ENCODE measurements around the gene ATP1A2.

Gene ATP1A2

GRCh38 chr1:160169553-160170399 lies 54.2 kb downstream of the ATP1A2 start:
- H3K9ac ChIP-seq = no peak overlapping the region
- no peak for TF ChIP-seq CTCF (IDR thresholded peaks at IDR 0.05)
- H3K4me3 ChIP-seq (ENCODE audit: low read depth, low read length) = no peak overlapping the region
- H3K36me3 ChIP-seq (ENCODE audit: control insufficient read depth, insufficient read depth, low read length) = no peaks in the 10 kb centered on the region
- H3K27ac ChIP-seq = no peak overlapping the region
- H2AFZ ChIP-seq = no peak overlapping the region
- H3K27me3 ChIP-seq (ENCODE audit: control insufficient read depth, insufficient read depth, low read length) = no peaks in the 10 kb centered on the region
- no peaks in the 10 kb centered on the region for H3K79me2 ChIP-seq
- H3K4me1 ChIP-seq = no peaks in the 10 kb centered on the region
- no peaks in the 10 kb centered on the region for H3K9me3 ChIP-seq (ENCODE audit: control insufficient read depth, low read length)
- no peak overlapping the region for H3K4me2 ChIP-seq (ENCODE audit: low read length)

- H2AFZ ChIP-seq = no peak overlapping the region
- H3K4me3 ChIP-seq (ENCODE audit: low read depth, low read length) = no peak overlapping the region
- no peaks in the 10 kb centered on the region for H3K79me2 ChIP-seq
- no peaks in the 10 kb centered on the region for H3K4me1 ChIP-seq
- no peaks in the 10 kb centered on the region for H3K36me3 ChIP-seq (ENCODE audit: control insufficient read depth, insufficient read depth, low read length)
- H3K27ac ChIP-seq = no peak overlapping the region
- no peak for TF ChIP-seq CTCF (IDR thresholded peaks at IDR 0.05)
- no peaks in the 10 kb centered on the region for H3K9me3 ChIP-seq (ENCODE audit: control insufficient read depth, low read length)
- H3K9ac ChIP-seq = no peak overlapping the region
- H3K27me3 ChIP-seq (ENCODE audit: control insufficient read depth, insufficient read depth, low read length) = no peaks in the 10 kb centered on the region
- H3K4me2 ChIP-seq (ENCODE audit: low read length) = no peak overlapping the region
Measured at GRCh38 chr1:160171354-160171753, 55.8 kb downstream of the ATP1A2 start.

GRCh38 chr1:160171980-160172379 lies 56.4 kb downstream of the ATP1A2 start:
- no peaks in the 10 kb centered on the region for H3K27me3 ChIP-seq (ENCODE audit: control insufficient read depth, insufficient read depth, low read length)
- H3K9me3 ChIP-seq (ENCODE audit: control insufficient read depth, low read length) = no peaks in the 10 kb centered on the region
- H3K4me3 ChIP-seq (ENCODE audit: low read depth, low read length) = no peak overlapping the region
- no peak overlapping the region for H2AFZ ChIP-seq
- H3K36me3 ChIP-seq (ENCODE audit: control insufficient read depth, insufficient read depth, low read length) = no peaks in the 10 kb centered on the region
- no peak overlapping the region for H3K27ac ChIP-seq
- H3K4me2 ChIP-seq (ENCODE audit: low read length) = no peak overlapping the region
- no peak overlapping the region for H3K9ac ChIP-seq
- H3K4me1 ChIP-seq = no peaks in the 10 kb centered on the region
- H3K79me2 ChIP-seq = no peaks in the 10 kb centered on the region
- no peak for TF ChIP-seq CTCF (IDR thresholded peaks at IDR 0.05)

- Histone ChIP-seq H3K27ac (no peak overlapping the region), H3K9me3 (ENCODE audit: control insufficient read depth, low read length) (no peaks in the 10 kb centered on the region), H3K4me1 (no peaks in the 10 kb centered on the region), H3K4me3 (ENCODE audit: low read depth, low read length) (no peak overlapping the region), H3K27me3 (ENCODE audit: control insufficient read depth, insufficient read depth, low read length) (no peaks in the 10 kb centered on the region), H3K4me2 (ENCODE audit: low read length) (no peak overlapping the region), H3K9ac (no peak overlapping the region), H3K79me2 (no peaks in the 10 kb centered on the region), H3K36me3 (ENCODE audit: control insufficient read depth, insufficient read depth, low read length) (no peaks in the 10 kb centered on the region), H2AFZ (peak overlapping the region; percentile 67)
- TF ChIP-seq CTCF (IDR thresholded peaks at IDR 0.05) = no peak
Measured at GRCh38 chr1:160177231-160177630, 61.7 kb downstream of the ATP1A2 start.

- Histone ChIP-seq H3K9me3 (ENCODE audit: control insufficient read depth, low read length) (no peaks in the 10 kb centered on the region), H3K36me3 (ENCODE audit: control insufficient read depth, insufficient read depth, low read length) (no peaks in the 10 kb centered on the region), H3K4me3 (ENCODE audit: low read depth, low read length) (no peak overlapping the region), H3K4me1 (no peaks in the 10 kb centered on the region), H3K27me3 (ENCODE audit: control insufficient read depth, insufficient read depth, low read length) (no peaks in the 10 kb centered on the region), H2AFZ (peak overlapping the region; percentile 67), H3K79me2 (no peaks in the 10 kb centered on the region), H3K27ac (no peak overlapping the region), H3K9ac (no peak overlapping the region), H3K4me2 (ENCODE audit: low read length) (no peak overlapping the region)
- no peak for TF ChIP-seq CTCF (IDR thresholded peaks at IDR 0.05)
Measured at GRCh38 chr1:160177667-160178066, 62.1 kb downstream of the ATP1A2 start.
